ENCODE results near the gene DMRT3.
"Not testable (repeated sequence)": the region's sequence is repeated elsewhere in the genome, so short reads cannot be mapped to it uniquely, and the experiment has no call there.

DMRT3 gene

GRCh38 chr9:972501-973294, 3.8 kb upstream of the DMRT3 start:
- no peak for DNase-seq

- no peak for DNase-seq
These were observed 3.1 kb upstream of the DMRT3 start for GRCh38 chr9:973295-973834.

GRCh38 chr9:974031-974995, 2.1 kb upstream of the DMRT3 start:
- DNase-seq: no peak

- DNase-seq: no peak
These were observed 1.3 kb upstream of the DMRT3 start for GRCh38 chr9:974996-975739.

GRCh38 chr9:975740-976257, 656 bp upstream of the DMRT3 start:
- no peak for DNase-seq

GRCh38 chr9:976943-977837, 735 bp downstream of the DMRT3 start:
- DNase-seq: no peak

GRCh38 chr9:977838-978830, 1.7 kb downstream of the DMRT3 start:
- no peak for DNase-seq

GRCh38 chr9:979983-980382, 3.5 kb downstream of the DMRT3 start:
- DNase-seq: no peak

GRCh38 chr9:980640-981039, 4.2 kb downstream of the DMRT3 start:
- no peak for DNase-seq

- DNase-seq: no peak
These were observed 5.0 kb downstream of the DMRT3 start for GRCh38 chr9:981491-981898.

GRCh38 chr9:982394-983230, 6.2 kb downstream of the DMRT3 start:
- no peak for DNase-seq

GRCh38 chr9:994005-994404, 17.6 kb downstream of the DMRT3 start:
- DNase-seq: no peak

GRCh38 chr9:995192-995591, 18.7 kb downstream of the DMRT3 start:
- DNase-seq: no peak

GRCh38 chr9:995781-996180, 19.3 kb downstream of the DMRT3 start:
- DNase-seq: no peak

- not testable (repeated sequence) for DNase-seq
These were observed 22.1 kb downstream of the DMRT3 start for GRCh38 chr9:998299-999110.

GRCh38 chr9:1001838-1002237, 25.4 kb downstream of the DMRT3 start:
- no peak for DNase-seq

GRCh38 chr9:1002678-1003077, 26.2 kb downstream of the DMRT3 start:
- no peak for DNase-seq

- no peak for DNase-seq
These were observed 28.7 kb downstream of the DMRT3 start for GRCh38 chr9:1005043-1005667.

All from activated CD4-positive, CD25-positive, alpha-beta regulatory T cell treated with anti-CD3 and anti-CD28 coated beads, Interleukin-2, amount 50 U/mL, for 72 hours (primary cell).